ENCODE measurements around the gene PSMG3.

The PSMG3 gene

DNA sequence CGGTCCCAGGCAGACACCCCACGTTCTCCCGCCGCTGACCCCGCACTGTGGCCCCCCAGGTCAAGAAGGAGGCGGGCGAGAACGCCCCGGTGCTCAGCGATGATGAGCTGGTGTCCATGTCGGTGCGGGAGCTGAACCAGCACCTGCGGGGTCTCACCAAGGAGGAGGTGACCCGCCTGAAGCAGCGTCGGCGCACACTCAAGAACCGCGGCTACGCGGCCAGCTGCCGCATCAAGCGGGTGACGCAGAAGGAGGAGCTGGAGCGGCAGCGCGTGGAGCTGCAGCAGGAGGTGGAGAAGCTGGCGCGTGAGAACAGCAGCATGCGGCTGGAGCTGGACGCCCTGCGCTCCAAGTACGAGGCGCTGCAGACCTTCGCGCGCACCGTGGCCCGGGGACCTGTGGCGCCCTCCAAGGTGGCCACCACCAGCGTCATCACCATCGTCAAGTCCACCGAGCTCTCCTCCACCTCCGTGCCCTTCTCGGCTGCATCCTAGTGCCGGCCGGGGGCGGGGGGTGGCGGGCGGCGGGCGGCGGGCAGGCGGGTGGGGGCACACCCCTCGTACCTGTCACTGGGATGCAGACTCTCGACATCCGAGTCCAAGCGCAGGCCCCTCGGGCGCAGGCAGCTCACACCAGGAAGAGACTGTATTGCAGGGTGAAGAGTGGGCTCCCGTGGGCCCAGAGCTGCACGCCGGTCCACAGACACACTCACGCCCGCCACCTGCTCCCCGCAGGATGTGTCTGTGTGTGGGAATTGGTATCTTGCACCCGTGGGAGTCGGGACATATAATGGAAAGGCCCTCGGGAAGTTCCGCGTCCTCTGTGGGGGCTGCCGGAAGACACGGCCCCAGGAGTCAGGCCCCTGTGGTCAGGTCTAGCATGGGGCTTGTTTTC is 29.7 kb downstream of the PSMG3 start:
- no peak overlapping the region for H3K27ac Mint-ChIP-seq

DNA sequence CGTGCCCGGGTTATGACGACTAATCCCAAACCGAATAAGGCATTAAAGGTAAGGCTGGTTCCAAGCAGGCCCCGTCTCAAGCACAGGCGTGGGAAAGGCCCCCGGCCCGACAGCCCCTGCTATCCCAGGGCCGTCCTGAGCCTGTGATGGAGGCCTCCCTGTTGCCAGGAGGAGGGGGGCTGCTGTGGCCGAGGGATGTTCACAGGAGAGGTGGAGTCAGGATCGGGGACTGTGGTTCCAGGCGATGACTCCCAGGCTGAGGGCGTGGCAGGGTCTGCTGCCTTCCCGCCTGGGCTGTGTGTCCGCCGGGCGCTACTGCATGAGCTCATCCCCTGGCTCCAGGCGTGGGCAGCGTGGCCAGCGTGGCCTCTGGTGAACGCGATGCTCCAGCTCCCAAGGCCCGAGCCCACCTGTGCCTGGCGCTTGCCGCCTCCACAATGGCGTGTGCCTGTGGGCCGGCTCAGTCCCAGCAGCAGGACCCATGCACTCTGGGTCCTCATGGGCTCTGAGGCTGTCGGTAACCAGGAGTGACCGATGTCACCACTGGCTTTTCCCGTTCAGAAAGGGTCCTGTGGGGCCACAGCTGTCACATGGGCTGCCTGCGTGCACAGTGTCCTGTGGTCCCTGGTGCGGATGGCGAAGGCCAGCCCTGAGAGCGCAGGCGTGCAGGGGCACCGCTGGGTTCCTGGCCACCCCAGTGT is 30.5 kb downstream of the PSMG3 start:
- H3K4me3 Mint-ChIP-seq = no peak overlapping the region
- peaks cover 3% of the 10 kb centered on the region for H3K4me1 Mint-ChIP-seq
- DNase-seq (ENCODE audit: low spot score in 2 of 2) = no peak

More for the DNA sequence above, 29.7 kb downstream of the PSMG3 start:
- ATAC-seq (no peak), DNase-seq (ENCODE audit: low spot score in 2 of 2) (no peak)
- no peaks in the 10 kb centered on the region for H3K9me3 Mint-ChIP-seq
- peaks cover 59% of the 10 kb centered on the region for H3K36me3 Mint-ChIP-seq
- H3K4me3 Mint-ChIP-seq = no peak overlapping the region
- no peaks in the 10 kb centered on the region for H3K4me1 Mint-ChIP-seq

DNA sequence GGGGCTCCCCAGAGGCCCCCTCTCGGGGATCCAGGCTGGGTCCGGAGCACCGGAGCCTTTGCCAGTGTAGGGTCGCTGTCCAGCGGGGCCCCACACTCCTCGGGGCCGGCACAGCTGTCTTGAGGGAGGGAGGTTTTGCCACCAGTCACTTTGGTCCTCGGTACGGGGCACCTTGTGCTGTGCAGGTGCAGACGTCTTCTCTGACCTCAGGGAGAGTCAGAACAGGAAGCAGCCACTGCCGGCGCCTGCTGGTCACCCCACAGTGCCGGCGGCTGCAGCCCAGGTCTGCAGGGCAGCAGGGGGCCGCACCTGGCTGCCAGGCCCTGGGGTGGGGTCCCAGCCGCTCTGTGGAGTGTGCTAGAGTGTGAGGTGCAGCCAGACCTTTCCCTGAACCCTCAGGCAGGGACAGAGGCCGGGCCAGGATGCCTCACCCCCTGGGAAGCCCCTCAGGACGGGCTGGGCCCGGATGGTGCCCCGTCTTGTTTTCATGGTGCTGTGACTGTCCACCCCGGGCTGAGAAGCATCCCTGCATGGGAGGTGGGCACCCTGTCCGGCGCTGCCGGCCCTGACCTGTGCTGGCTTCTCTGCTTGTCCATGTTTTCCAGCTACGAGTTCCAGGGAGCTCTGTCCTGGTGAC is 31.2 kb downstream of the PSMG3 start:
- DNase-seq (ENCODE audit: low spot score in 2 of 2) (no peak), ATAC-seq (no peak)
- no peak overlapping the region for H3K4me3 Mint-ChIP-seq
- peaks cover 61% of the 10 kb centered on the region for H3K36me3 Mint-ChIP-seq
- no peaks in the 10 kb centered on the region for H3K9me3 Mint-ChIP-seq
- no peak overlapping the region for H3K27ac Mint-ChIP-seq
- peaks cover 9% of the 10 kb centered on the region for H3K4me1 Mint-ChIP-seq

More for the DNA sequence above, 30.5 kb downstream of the PSMG3 start:
- no peaks in the 10 kb centered on the region for H3K9me3 Mint-ChIP-seq
- no peak for ATAC-seq
- no peak overlapping the region for H3K27ac Mint-ChIP-seq
- H3K36me3 Mint-ChIP-seq = peaks cover 61% of the 10 kb centered on the region

DNA sequence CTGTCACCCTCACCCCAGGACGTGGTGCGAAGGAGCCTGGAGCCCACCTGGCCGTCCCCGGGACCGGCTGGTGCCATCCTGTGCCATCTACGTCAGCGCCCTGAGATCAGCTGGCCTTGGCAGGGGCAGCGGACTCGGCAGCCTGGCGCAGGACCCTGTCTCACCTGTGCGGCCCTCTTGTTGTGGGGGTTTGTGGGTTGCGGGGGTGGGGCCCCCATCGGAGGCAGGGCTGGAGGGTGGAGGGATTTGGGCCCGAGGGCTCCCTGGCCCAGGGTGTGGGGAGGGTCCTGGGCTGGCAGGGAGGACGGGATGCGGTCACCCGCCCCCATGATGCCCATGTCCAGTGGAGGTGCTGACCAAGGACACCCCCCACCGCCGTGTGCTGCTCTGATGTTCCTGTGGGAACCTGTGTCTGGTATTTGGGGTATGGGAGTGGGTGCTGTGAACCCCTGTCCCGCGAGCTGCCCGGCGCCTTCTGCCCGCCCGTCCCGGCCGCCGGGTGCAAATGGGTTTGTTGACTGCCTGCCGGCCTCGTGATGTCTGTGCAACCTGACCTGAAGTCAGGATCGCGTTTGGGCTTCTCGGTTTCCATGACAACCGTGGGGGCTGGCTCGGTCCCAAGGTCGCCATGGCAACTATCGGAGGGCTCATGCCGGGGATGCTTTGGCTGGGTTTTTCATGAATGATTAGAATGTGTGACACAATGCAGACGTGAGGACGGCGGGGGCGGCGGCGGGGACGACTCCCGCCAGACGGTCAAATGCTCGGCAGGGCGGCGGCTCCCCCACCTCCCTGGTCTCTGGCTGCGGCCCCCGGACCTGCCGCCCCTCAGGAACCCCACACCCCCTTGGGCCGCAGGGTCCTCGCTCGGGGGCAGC is 32.1 kb downstream of the PSMG3 start:
- ATAC-seq (no peak), DNase-seq (ENCODE audit: low spot score in 2 of 2) (no peak)
- Mint-ChIP-seq H3K4me1 (peaks cover 18% of the 10 kb centered on the region), H3K9me3 (no peaks in the 10 kb centered on the region), H3K4me3 (no peak overlapping the region), H3K36me3 (peaks cover 64% of the 10 kb centered on the region), H3K27ac (no peak overlapping the region)

DNA sequence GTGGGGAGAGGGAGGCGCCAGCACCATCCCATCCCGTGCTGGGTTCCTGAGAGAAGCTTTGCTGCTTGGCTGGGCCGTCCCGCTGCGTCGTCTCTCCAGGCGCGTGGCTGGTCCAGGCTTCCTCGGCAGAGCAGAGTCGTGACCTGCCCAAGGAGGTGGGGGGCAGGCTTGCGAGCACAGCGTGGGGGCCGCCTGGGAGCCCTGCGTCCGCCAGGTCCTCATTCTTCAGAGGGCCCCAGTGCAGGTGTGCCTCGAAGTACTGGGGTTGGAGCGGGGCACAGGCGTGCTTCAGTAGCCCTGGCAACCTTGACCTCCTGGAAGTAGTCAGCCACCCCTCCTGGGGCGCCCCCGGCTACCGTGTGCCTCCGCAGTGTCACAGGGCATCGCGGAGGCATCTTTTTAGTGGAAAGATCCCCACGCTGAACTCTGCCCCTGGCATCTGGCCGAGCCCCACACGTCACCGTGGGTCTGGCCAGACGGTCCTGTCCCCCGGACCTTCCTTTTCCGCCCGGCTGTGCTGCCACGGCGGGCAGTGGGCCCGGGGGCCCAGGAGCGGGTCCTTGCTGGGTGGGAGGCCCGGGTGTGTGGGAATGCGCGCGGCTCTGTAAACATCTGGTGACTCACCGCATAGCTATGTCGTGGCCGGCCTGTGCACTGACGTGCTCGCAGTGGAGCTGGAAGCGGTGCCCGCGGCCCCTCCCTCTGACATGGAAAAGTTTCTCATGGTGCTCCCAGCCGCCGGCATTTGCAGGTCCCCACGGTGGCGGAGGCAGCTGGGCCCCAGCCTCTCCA is 32.9 kb downstream of the PSMG3 start:
- peaks cover 64% of the 10 kb centered on the region for H3K36me3 Mint-ChIP-seq
- DNase-seq (ENCODE audit: low spot score in 2 of 2) (no peak), ATAC-seq (no peak)
- peaks cover 27% of the 10 kb centered on the region for H3K4me1 Mint-ChIP-seq
- H3K27ac Mint-ChIP-seq = no peak overlapping the region
- no peak overlapping the region for H3K4me3 Mint-ChIP-seq
- no peaks in the 10 kb centered on the region for H3K9me3 Mint-ChIP-seq

DNA sequence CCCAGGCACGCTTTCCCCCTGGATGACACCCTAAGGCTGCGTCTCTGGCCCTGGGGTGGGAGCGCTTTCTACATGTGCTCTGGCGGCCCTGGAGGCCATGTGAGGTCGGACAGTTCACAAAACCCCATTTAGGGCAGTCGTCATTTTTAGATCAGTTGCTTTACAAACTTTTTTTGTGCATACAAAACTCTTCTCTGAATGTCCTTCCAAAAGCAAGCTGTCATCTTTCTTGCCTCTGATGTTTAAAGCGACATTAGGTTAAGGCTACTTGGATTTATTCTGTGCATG is 33.4 kb downstream of the PSMG3 start:
- H3K4me3 Mint-ChIP-seq = no peak overlapping the region
- DNase-seq (ENCODE audit: low spot score in 2 of 2) (no peak), ATAC-seq (no peak)
- H3K4me1 Mint-ChIP-seq = peaks cover 32% of the 10 kb centered on the region
- peaks cover 64% of the 10 kb centered on the region for H3K36me3 Mint-ChIP-seq
- H3K27ac Mint-ChIP-seq = no peak overlapping the region
- no peaks in the 10 kb centered on the region for H3K9me3 Mint-ChIP-seq

DNA sequence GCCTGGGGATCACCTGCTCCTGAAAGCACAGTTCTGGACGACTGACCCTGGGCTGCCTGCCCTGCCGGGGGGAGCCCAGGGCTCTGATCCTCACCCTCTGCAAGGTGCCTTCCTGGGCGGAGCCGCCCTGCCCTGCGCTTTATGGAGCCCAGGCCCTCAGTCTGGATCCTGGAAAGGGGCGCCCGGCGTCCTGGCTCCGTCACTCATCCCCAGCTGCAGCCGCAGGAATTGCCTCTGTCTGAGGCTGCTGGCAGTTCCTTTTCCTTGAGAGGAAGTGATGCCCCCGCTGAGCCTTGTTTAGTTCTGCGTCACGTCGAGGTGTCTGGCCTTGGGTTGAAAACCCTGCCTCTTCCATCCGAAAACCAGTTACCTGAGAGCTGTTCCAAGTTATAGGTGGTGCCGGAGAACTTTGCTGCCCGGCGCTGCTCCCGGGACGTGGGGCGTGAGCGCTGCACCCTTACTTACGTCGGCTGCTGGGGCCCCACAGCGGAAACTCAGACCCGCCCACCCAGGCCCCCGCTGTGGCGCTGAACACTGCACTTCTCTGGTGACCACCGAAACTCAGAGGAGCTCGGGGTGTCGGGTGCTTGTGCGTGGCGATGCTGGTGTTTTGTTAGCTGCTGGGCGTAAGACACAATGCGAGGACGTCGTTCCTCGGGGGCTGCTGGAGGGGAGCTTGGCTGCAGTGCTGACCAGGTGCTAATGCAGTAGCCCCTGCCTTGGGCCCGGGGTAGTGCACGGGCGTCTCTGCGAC is 34.0 kb downstream of the PSMG3 start:
- Mint-ChIP-seq H3K4me1 (peaks cover 32% of the 10 kb centered on the region), H3K4me3 (no peak overlapping the region), H3K36me3 (peaks cover 61% of the 10 kb centered on the region), H3K9me3 (no peaks in the 10 kb centered on the region), H3K27ac (no peak overlapping the region)
- DNase-seq (ENCODE audit: low spot score in 2 of 2) (no peak), ATAC-seq (no peak)

DNA sequence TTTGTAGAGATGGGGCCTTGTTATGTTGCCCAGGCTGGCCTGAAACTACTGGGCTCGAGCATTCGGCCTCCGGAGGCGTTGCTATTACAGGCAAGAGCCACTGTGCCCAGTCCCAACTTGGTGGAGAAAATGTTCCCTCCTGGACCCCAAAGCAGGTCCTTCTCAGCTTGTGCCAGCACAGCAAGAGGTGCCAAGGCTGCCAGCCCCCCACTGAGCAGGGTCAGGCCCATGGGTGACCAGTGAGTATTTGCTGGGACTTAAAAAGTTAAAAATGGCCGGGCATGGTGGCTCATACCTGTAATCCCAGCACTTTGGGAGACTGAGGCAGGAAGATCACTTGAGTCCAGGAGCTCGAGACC is 34.8 kb downstream of the PSMG3 start:
- H3K27ac Mint-ChIP-seq = no peak overlapping the region
- H3K4me3 Mint-ChIP-seq = no peak overlapping the region
- DNase-seq (ENCODE audit: low spot score in 2 of 2) = no peak
- no peaks in the 10 kb centered on the region for H3K9me3 Mint-ChIP-seq
- peaks cover 32% of the 10 kb centered on the region for H3K4me1 Mint-ChIP-seq
- ATAC-seq = no peak
- H3K36me3 Mint-ChIP-seq = peaks cover 56% of the 10 kb centered on the region

DNA sequence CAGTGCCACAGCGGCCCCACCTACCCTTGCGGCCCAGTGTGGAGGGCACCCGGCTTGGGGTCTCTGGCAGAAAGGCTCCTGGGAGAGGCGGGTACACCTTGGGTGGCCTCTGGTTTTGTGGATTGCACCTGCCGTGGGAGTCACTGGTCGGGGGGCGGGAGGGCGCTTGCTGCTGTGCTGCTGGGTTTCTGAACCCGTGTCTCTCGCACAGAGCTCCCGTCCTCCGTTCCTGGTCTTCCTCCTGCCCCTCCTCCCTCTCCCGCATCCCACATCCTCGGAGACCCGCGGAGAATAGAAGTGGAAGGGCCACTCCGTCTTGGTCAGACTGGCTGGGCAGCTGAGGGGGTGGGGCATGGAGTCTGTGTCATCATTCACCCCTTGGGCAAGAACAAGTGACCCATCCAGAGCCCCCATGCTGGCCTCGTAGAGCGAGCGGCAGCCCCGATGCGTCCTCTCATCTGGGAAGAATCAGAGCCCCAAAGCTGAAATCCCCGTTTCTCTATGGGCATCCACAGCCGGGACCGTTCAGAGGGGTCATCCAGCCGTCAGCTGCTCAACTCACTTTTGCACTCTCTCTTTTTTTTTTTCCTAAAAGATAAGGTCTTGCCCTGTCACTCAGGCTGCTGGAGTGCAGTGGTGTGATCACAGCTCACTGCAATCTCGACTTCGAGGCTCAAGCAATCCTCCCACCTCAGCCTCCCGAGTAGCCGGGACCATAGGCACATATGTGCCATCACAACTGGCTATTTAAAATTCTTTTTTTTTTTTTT is 35.3 kb downstream of the PSMG3 start:
- no peak for ATAC-seq
- peak overlapping the region; percentile 91 for H3K27ac Mint-ChIP-seq
- no peaks in the 10 kb centered on the region for H3K9me3 Mint-ChIP-seq
- peaks cover 56% of the 10 kb centered on the region for H3K36me3 Mint-ChIP-seq
- DNase-seq (ENCODE audit: low spot score in 2 of 2) = no peak
- peaks cover 32% of the 10 kb centered on the region for H3K4me1 Mint-ChIP-seq
- H3K4me3 Mint-ChIP-seq = peak overlapping the region; percentile 89

DNA sequence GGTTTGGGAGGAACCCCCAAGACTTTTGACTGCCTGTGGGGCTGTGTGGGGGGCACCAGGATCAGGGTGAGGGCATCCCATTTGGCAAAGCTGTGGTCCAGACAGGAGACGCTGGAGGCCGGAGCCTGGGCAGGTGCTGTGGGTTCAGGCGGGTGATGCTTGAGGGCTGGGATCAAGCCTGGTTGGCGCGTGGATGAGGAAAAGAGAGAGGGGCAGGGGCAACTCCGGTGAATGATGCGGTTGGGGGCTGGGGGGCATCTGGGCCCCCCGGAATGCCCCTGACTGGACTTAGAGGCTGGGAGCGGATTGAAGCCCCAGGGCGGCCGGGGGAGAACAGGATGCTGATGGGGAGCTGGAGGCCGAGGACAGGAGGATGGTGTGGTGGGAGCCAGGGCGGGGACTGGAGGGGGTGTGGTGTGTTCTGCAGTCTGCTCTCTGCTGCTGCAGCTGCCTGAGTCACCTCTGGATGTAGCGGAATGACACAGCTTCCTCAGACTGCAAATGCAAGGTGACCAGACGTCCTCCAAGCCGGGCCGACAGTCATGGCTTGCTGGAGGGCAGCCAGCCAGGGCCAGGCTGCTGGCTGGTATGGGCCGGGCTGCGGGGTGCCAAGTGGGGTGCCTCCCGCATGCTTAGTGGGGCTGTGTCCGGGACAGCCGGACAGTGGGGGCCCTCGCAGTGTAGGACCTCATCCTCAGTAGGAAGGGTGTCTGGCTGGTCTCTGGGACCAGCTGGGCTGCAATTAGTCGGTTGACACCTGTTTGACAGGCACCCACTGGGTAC is 36.1 kb downstream of the PSMG3 start:
- Mint-ChIP-seq H3K4me3 (peak overlapping the region; percentile 89), H3K4me1 (peaks cover 32% of the 10 kb centered on the region), H3K27ac (peak overlapping the region; percentile 91), H3K9me3 (no peaks in the 10 kb centered on the region), H3K36me3 (peaks cover 56% of the 10 kb centered on the region)
- DNase-seq (ENCODE audit: low spot score in 2 of 2) (peak; percentile 27 to 75), ATAC-seq (peak; percentile 85)

DNA sequence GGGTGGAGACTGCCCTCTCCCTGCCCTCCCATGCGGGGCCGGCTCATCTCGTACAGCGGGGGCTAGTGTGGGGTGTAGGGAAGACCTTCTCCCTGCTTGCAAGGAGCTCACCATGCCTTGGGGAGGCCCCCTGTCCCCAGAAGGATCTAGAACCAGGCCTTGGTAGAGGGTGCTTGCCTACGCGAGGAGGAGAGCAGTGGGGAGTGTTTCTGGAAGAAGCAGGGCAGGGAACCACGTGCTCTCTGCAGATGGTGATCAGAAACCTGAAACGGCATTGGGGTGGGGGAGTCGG is 36.6 kb downstream of the PSMG3 start:
- peaks cover 32% of the 10 kb centered on the region for H3K4me1 Mint-ChIP-seq
- ATAC-seq (peak; percentile 14), DNase-seq (ENCODE audit: low spot score in 2 of 2) (peak in 1 of 2 donors; percentile 62)
- peak overlapping the region; percentile 89 for H3K4me3 Mint-ChIP-seq
- no peaks in the 10 kb centered on the region for H3K9me3 Mint-ChIP-seq
- peak overlapping the region; percentile 91 for H3K27ac Mint-ChIP-seq
- peaks cover 56% of the 10 kb centered on the region for H3K36me3 Mint-ChIP-seq

DNA sequence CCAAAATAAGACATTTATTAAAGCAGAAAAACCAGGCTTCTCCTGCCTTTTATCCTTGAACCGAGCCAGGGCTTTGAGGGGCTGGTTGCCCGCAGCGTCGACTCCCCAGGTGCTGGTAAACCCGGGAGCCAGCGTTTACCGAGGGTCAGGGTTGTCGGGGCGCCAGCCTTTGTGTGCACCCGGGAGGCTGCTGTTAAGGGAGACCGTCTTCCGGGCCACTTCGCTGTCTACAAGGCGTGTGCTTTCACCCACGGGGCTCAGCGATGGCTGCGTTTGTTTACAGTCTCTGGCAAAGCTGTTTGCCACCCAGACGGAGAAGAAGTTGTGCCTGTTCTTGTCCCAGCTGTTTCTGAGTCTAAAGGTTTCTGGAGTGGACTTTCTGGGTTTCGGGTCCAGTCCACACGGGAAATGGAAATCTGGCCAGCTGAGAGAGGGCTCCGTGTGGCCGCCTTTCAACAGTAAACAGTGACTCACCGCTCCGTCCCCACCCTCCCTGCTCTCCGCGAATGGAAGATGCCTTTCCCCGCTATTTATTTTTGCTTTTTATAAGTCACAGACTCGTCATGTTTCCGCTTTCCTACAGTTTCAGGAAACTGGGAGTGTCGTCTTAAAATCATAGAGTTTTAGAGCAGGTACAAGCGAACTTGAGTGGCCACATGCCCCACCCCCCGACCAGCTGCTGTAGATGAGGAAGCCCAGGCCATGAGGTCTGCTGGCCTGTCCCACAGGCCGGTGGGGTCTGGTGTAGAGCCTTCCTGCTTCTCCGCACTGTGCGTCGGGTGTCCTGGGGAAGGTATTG is 37.2 kb downstream of the PSMG3 start:
- peaks cover 56% of the 10 kb centered on the region for H3K36me3 Mint-ChIP-seq
- peak overlapping the region; percentile 89 for H3K4me3 Mint-ChIP-seq
- peaks cover 32% of the 10 kb centered on the region for H3K4me1 Mint-ChIP-seq
- no peaks in the 10 kb centered on the region for H3K9me3 Mint-ChIP-seq
- DNase-seq (ENCODE audit: low spot score in 2 of 2) (peak; percentile 30 to 66), ATAC-seq (peak; percentile 59)
- peak overlapping the region; percentile 91 for H3K27ac Mint-ChIP-seq

Measured in stimulated activated effector memory CD8-positive, alpha-beta T cell treated with anti-CD3 and anti-CD28 coated beads, Interleukin-12 subunit alpha, Interleukin-12 subunit beta, amount 100 ng/mL, for 72 hours (primary cell).